ENCODE results near the gene PPP1R14C. TPM values are rescaled to one million over a fixed set of nuclear protein-coding genes. Genes with fewer than 3 reads are reported as not detected.
"Not testable (repeated sequence)": the region's sequence is repeated elsewhere in the genome, so short reads cannot be mapped to it uniquely, and the experiment has no call there.

PPP1R14C gene
- total RNA-seq, 1 experiment from 2014 or later, result 0.20 TPM

GRCh38 chr6:150169181-150169580 lies 26.3 kb downstream of the PPP1R14C start:
- DNase-seq (ENCODE audit: low spot score), result no peak

- no peak for DNase-seq (ENCODE audit: low spot score)
These were observed 26.8 kb downstream of the PPP1R14C start for GRCh38 chr6:150169609-150170008.

DNA sequence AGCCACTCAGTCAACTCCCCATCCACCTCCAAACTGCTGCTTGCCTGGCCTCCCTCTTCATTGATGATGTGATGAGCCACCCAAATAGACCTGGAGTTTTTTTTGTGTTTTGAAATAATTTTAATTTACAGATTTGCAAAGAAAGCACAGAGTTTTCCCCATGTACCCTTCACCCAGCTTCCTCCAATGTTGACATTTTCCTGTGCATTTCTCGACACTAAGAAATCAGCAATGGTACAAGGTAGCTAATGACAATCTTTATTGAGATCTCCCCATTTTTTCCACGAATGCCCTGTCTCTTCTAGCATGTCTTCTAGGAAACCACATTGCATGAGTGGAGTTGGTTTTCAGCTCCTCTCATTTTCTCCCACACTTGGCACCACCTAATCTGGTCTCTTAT lies 30.1 kb downstream of the PPP1R14C start:
- DNase-seq (ENCODE audit: low spot score), result no peak

- no peak for DNase-seq (ENCODE audit: low spot score)
These were observed 32.8 kb downstream of the PPP1R14C start for GRCh38 chr6:150175586-150176151.

DNA sequence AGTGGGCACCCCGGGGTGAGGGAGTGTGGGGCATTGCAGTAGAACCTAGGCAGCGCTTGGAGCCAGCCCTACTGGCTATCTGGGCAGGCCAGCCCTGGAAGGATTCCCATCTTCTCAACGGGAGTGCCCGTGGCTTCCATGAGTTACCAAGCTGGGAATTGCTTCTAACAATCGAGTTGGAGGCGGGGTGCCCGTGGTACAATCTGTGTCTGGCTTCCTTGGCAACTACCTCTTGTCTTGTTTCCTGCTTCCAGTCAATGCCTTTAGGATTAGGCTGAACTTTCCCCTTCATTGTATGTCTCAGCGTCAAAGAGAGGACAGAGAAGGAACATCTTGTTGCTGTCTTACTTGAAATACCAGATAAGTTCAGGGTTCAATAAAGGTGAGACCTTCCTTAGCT lies 33.3 kb downstream of the PPP1R14C start:
- peak; percentile 61 for DNase-seq (ENCODE audit: low spot score)

DNA sequence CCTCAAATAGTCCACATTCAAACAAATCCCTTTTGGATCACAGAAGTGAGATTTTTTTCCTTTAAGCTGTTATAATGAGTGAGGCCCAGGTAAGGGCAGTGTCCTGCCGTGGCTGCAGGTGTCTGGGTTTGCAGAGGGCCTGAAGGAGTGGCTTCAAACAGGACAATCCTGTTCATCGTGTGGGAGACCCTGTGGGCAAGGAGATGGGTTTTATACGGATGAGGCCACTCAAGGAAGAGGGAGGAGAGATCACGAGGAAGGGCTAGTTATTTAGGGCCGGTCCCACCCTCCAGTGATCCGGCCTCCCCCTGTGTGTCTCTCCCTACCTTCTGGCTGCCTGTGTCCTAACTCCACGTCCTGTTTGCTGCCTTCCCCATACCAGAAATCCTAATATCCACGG lies 33.8 kb downstream of the PPP1R14C start:
- DNase-seq (ENCODE audit: low spot score), result peak; percentile 22

GRCh38 chr6:150177259-150177951 lies 34.6 kb downstream of the PPP1R14C start:
- DNase-seq (ENCODE audit: low spot score), result no peak

DNA sequence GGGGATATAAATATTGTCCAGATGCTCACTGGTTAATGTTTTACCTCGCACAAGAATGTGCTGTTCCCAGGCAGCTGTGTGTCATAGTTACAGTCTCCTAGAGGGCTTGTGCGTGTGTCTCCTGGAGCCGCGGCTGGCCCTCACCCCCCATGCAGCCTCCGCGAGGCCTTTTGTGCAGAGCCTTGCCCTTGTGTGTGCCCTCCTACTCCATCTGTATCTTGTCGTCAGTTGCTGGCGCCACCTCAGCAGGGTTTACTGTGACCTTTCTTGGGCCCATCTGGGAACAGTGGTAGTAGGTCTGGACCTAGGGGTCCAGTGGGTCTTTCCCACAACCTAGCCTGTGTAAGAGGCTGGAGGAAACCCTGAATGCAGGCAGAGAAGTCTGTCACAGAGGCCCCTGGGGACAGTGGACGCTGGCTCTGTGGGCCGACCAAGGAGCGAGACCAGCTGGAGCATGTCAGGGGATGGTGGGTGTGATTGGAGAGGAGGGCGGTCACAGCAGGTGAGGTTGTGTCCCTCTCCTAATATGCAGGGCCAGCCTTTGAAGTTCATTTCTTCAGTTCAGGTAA lies 35.2 kb downstream of the PPP1R14C start:
- DNase-seq (ENCODE audit: low spot score), result peak; percentile 45

- no peak for DNase-seq (ENCODE audit: low spot score)
These were observed 36.2 kb downstream of the PPP1R14C start for GRCh38 chr6:150179030-150179429.

GRCh38 chr6:150179907-150180424 lies 37.1 kb downstream of the PPP1R14C start:
- DNase-seq (ENCODE audit: low spot score), result not testable (repeated sequence)

GRCh38 chr6:150180517-150180916 lies 37.7 kb downstream of the PPP1R14C start:
- DNase-seq (ENCODE audit: low spot score), result no peak

GRCh38 chr6:150182460-150183078 lies 39.7 kb downstream of the PPP1R14C start:
- no peak for DNase-seq (ENCODE audit: low spot score)

- DNase-seq (ENCODE audit: low spot score), result no peak
These were observed 40.3 kb downstream of the PPP1R14C start for GRCh38 chr6:150183105-150183504.

DNA sequence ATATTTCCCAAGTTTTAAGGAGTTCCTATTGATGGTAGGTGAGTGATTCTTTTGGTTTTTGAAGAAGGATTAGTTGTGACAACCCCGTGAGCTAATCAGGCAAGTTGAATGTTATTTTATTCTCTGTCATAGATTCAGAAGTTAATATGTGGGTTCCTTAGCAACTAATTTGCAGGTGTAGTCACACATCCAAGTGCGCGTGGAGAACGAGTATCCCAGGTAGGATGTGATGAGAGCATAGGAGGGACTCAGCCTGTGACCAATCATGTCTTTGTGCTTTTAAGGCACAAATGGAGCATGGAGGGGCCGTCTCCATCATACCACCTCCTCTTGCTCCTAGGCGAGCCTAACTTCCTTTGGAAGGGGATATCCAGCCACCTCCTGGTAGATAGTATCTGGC lies 41.1 kb downstream of the PPP1R14C start:
- no peak for DNase-seq (ENCODE audit: low spot score)

DNA sequence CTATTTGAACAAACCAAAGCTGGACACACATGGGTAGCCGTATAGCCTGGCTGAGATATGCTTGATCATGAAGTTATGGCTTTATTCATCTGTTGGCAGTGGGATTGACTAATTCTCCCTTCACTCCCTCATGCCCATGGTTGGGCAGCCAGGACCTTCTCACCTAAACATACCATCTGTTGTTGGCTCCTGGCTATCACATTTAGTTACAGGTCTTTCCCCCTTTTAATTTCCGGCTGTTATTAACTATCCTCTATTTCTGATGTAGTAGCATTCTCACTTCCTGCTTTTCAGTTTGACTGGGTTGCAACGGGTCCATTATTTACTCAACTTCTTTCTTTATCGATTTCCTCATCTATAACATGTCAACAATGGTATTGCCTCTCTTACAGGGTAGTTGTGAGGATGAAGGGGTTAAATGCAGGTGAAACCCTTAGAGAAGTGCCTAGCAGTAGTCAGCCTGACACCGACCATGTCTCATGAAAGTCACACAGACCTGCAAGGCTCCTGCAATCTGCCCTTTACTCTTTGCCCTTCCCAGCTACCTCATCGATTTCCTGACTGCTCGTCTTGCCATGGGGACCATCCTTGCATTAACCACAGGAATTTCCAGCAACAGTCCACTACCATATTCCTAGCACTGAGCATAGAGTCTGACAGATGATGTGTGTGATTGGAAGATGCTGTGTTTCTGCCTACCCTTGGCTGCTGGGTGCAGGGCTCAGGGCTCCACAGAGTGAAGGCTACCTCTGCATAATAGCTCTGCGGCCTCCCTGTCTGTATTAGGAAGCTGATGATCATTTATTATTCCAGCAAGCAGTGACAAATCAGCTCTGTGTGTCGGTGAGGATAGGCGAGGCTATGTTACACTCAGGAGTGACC lies 42.2 kb downstream of the PPP1R14C start:
- no peak for DNase-seq (ENCODE audit: low spot score)

DNA sequence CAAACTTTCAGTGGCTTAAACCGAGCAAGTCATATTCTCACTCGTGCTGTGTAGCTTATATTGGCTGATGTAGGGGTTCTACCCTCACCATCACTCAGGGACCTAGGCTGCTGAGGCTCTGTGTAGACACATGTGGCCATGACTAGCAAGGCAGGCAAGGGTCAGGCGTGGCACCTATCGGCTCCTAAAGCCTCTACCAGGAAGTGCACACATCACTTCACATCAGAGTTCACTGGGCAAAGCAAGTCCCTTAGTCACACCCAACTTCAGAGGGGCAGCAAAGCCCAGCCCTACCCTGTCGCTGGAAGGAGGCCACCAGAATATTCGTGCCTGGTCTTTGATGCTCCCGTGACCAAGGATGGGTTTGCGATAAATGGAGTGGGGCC lies 42.9 kb downstream of the PPP1R14C start:
- DNase-seq (ENCODE audit: low spot score), result no peak

- DNase-seq (ENCODE audit: low spot score), result no peak
These were observed 43.5 kb downstream of the PPP1R14C start for GRCh38 chr6:150186129-150186898.

GRCh38 chr6:150187433-150187832 lies 44.6 kb downstream of the PPP1R14C start:
- not testable (repeated sequence) for DNase-seq (ENCODE audit: low spot score)

DNA sequence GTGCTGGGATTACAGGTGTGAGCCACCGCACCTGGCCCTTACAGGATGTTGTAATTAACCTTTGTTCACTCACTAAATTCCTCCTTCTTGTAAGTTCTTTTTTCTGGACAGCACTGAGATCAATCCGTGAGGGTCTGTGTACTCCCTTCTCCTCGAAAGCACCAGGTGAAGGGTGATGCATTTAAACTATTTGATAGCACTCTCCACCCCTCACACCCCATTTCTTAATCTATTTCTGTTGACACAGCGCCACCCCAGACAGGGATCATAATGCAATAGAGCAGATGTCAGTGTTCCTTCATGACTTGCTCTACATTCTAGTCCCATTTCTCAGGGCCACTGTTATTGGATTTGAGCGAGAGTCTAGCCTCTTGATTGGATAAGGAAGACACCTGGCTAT lies 46.3 kb downstream of the PPP1R14C start:
- DNase-seq (ENCODE audit: low spot score), result peak; percentile 53

DNA sequence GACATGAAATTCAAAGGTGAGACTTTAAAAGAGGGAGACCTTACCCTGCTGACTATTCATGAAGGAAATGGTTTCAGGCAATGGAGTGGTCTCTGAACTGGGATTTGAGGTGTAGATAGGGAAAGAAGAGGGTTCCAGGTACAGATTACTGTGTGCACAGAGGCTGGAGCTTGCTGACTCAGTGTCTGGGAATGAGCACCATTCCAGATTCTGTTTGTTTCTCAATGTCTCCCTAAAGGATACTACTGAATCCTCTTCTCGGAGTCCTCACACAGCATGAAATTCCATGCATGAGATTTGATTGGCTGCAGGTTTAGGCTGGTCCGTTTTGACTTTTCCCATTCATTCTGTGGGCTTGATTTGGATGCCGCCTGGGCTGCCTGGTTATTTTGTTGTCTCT lies 49.0 kb downstream of the PPP1R14C start:
- no peak for DNase-seq (ENCODE audit: low spot score)

- no peak for DNase-seq (ENCODE audit: low spot score)
These were observed 51.4 kb downstream of the PPP1R14C start for GRCh38 chr6:150194195-150194594.

Measured in HT-29 (cell line).